Testis (tissue), 3 donors: ENCODE results near the gene DDAH2. TPM values are rescaled to one million over a fixed set of nuclear protein-coding genes. Genes with fewer than 3 reads are reported as not detected.

Source experiments
- DNase-seq: peaks from one replicate; pipeline ENCODE4 v3.0.0-alpha.2; 2019
- H3K27ac ChIP-seq, 2 donors: fragments of 200-600 bp; sonication (generic); one replicate each; pipeline ENCODE4 v1.5.1; 2019
- H3K27me3 ChIP-seq: fragments of 200-600 bp; sonication (generic); one replicate; pipeline ENCODE4 v1.5.1; 2019
- H3K36me3 ChIP-seq: fragments of 200-600 bp; sonication (generic); one replicate; pipeline ENCODE4 v1.5.1; 2017; ENCODE audit warnings: low read depth; ENCODE audit errors: missing control alignments
- H3K4me1 ChIP-seq: fragments of 200-600 bp; sonication (generic); one replicate; pipeline ENCODE4 v1.5.1; 2019
- H3K4me3 ChIP-seq, 2 donors: fragments of 200-600 bp; sonication (generic); one replicate each; pipeline ENCODE4 v1.5.1; 2017 to 2019
- H3K9me3 ChIP-seq: fragments of 200-600 bp; sonication (generic); one replicate; pipeline ENCODE4 v1.5.1; 2017
- CTCF ChIP-seq, 3 experiments: fragments of 450-650 bp in 2 of 3; fragments of 200-600 bp in 1 of 3; sonication (generic) in 1 of 3; IDR thresholded peaks; one replicate each; pipeline ENCODE4 v1.5.1; 2016 to 2019; ENCODE audit warnings: antibody characterized with exemption in 3 of 3, mild to moderate bottlenecking in 2 of 3, moderate library complexity in 1 of 3
- POLR2A ChIP-seq: fragments of 450-650 bp; IDR thresholded peaks from one replicate; pipeline ENCODE4 v1.6.1; 2017; ENCODE audit warnings: antibody characterized with exemption, mild to moderate bottlenecking, moderate library complexity
- WGBS, 2 donors: methylation state at CpG; one replicate each; pipeline ENCODE4 v1.1.5; 2018; 5-methylcytosine and 5-hydroxymethylcytosine counted together
- intact Hi-C: fragments of 100-400 bp; cut with DNase I; formaldehyde crosslinking; loops from one replicate; pipeline ENCODE4 v1.15.1; 2023; ENCODE audit warnings: low total_unique reads
- polyA plus RNA-seq: library from polyadenylated mRNA; stranded (reverse); fragments of 350-450 nt; fragmentation: Illumina TruSeq; extraction: RNeasy Lipid Tissue Mini Kit (QIAGEN cat#74804); gene quantifications from one replicate; pipeline ENCODE4 v1.2.3, GENCODE V29; 2014; ENCODE audit warnings: low read depth, low replicate concordance; ENCODE audit not compliant: insufficient read depth
- total RNA-seq, 2 donors: library from RNA; depleted of rRNA; stranded (reverse); fragments of >200 nt; gene quantifications; one replicate each; pipeline ENCODE4 v1.2.3, GENCODE V29; 2016

The DDAH2 gene
- total and polyA plus RNA-seq, 3 donors from 2014 or later, result 19.6 to 50.8 (median 38.0) TPM

GRCh38 chr6:31740397-31741223 is 11.5 kb upstream of the DDAH2 start:
- no peak for DNase-seq
- WGBS, 2 donors, result 12 to 16% methylated on average over 28 to 29 of the region's 29 CpGs
- TF ChIP-seq CTCF (IDR thresholded peaks at IDR 0.05), result no peak
- no peak for TF ChIP-seq POLR2A

DNA sequence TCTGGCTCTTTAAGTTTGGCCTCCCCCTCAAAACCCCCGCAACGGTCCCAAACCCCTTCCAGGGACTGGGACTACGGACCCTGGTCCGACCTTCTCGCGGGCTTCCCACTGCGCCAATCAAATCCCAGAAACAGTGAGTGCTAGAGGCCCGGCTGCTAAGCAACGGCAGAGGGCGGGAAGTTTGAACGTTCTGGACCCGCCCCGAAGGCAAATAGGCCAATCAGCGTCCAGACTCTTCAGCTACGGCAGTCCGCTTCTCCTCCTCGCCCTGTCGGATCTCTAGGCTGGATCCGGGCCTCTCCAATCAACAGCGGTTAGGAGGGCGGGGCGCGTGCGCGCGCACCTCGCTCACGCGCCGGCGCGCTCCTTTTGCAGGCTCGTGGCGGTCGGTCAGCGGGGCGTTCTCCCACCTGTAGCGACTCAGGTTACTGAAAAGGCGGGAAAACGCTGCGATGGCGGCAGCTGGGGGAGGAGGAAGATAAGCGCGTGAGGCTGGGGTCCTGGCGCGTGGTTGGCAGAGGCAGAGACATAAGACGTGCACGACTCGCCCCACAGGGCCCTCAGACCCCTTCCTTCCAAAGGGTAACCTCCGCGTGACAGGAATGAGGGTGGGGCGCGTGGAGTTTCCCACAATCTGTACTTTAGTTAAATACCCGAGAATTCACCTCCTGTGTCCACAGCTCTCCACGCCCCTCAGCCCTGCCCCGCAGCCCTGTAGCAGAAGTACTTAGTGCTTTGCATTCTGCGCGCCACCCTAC is 10.7 kb upstream of the DDAH2 start, which contains the start of gene MSH5:
TSS of gene MSH5 (plus strand) at position 367 of the 758 bp plus-strand sequence. CDS start 462 bp downstream, outside the sequence.
- Histone ChIP-seq H3K27ac (peak within 1 kb of the TSS; percentile 10 to 86), H3K27me3 (no peaks in the 10 kb centered on the region), H3K4me1 (peaks cover 19% of the 10 kb centered on the region), H3K4me3 (peak within 1 kb of the TSS; percentile 74 to 76), H3K36me3 (no peaks in the 10 kb centered on the region), H3K9me3 (no peaks in the 10 kb centered on the region)
- TF ChIP-seq POLR2A (no peak), CTCF (IDR thresholded peaks at IDR 0.05) (no peak)
- intact Hi-C loops, result no loop called here
- WGBS, 2 donors, result 0% methylated on average over 18 to 57 of the region's 58 CpGs
- peak; percentile 99 for DNase-seq

More at GRCh38 chr6:31740397-31741223, 11.5 kb upstream of the DDAH2 start:
- H3K27ac ChIP-seq, result peak overlapping the region in 1 of 2 donors; percentile 74
- H3K9me3 ChIP-seq, result no peaks in the 10 kb centered on the region
- intact Hi-C loops, result no loop called here
- peak overlapping the region; percentile 74 to 76 for H3K4me3 ChIP-seq
- H3K27me3 ChIP-seq, result no peaks in the 10 kb centered on the region
- H3K4me1 ChIP-seq, result peaks cover 17% of the 10 kb centered on the region
- no peaks in the 10 kb centered on the region for H3K36me3 ChIP-seq

DNA sequence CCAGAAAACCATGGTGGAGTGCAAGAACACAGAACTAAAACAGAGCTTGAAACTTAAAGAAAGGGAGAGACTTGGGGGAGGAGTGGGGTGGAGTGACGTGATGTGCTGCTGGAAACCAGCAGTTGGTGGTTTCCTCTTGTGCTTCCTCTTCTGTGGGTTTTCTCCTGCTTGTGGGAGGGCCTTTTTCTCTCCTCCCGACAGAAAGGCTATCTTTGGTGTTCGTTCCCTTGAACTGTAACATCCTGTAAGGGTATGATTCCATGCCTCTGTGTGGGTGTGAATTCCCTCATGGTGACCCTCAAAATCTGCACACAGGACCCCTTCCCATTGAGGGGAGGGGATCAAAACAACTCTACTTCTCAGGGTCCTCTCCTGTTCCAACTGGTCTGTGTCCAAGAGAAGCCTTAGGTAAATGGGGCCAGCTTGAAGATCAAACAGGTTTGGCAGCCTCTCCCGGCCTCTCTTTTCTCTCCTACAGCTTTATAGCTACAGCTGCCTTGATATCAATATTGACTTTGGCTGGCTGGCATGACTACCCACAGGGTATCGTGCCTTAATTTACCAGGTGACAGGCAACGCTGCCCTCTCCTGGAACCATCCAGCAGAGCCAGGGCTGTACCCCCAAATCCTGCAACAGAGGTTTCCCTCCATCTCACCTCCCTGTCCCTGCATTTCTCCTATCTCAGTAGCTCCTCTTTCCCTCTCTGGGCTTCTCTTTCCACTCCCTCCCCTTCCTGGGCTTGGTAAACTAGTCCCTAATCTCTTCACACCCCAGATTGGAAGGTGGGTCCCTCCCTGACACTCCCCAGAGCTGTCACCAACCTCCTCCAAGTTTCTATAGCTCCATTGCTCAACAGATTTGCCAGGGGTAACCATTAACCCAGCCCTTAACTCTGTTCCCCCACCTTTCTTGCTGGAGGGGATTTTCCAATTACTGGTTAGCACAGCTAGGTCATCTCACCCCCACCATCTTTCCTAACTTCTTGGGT is 9.2 kb upstream of the DDAH2 start:
- H3K4me1 ChIP-seq, result peaks cover 26% of the 10 kb centered on the region
- peak overlapping the region; percentile 75 to 86 for H3K27ac ChIP-seq
- 31 to 35% methylated on average over 6 of the region's 6 CpGs for WGBS, 2 donors
- H3K9me3 ChIP-seq, result no peaks in the 10 kb centered on the region
- H3K4me3 ChIP-seq, result no peak overlapping the region
- peak; percentile 75 for DNase-seq
- intact Hi-C loops, result no loop called here
- no peaks in the 10 kb centered on the region for H3K36me3 ChIP-seq
- TF ChIP-seq CTCF (IDR thresholded peaks at IDR 0.05), result no peak
- no peaks in the 10 kb centered on the region for H3K27me3 ChIP-seq

DNA sequence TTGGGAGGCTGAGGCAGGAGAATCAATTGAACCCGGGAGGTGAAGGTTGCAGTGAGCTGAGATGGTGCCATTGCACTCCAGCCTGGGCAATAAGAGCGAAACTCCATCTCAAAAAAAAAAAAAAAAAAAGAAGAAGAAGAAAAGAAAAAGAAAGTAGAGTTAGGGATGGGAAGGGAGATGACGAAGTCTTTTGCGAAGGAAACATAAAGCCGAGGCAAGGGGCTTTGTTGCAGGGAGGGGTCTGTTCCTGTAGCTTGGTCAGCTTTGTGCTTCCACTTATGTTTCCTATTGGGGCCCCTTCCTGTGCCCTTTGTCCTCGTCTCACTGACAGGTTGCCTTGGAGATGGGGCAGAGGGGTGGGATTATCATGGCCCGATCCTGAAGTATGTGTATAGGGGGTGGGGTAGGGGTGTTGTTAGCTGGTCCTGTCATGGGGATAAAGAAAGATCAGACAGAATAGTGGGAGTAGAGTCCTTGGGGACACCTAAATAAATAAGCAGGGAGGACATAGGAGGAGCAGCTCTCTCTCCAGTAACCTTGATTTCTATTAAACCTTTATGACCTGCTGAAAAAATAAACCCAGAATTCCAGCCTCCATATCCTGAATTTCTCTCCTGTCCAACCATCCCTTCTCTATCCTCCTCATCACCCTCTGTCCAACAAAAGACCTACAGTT is 8.4 kb upstream of the DDAH2 start:
- WGBS, 2 donors, result 62 to 73% methylated on average over 7 of the region's 7 CpGs
- H3K4me1 ChIP-seq, result peaks cover 26% of the 10 kb centered on the region
- TF ChIP-seq CTCF (IDR thresholded peaks at IDR 0.05) (no peak), POLR2A (no peak)
- H3K9me3 ChIP-seq, result no peaks in the 10 kb centered on the region
- intact Hi-C loops, result no loop called here
- no peaks in the 10 kb centered on the region for H3K27me3 ChIP-seq
- H3K4me3 ChIP-seq, result no peak overlapping the region
- no peaks in the 10 kb centered on the region for H3K36me3 ChIP-seq
- peak overlapping the region; percentile 86 to 87 for H3K27ac ChIP-seq
- DNase-seq, result no peak
